HCT116 (cell line): ENCODE results near the gene FBXO24. TPM values are rescaled to one million over a fixed set of nuclear protein-coding genes. Genes with fewer than 3 reads are reported as not detected.

Source experiments
- ATAC-seq: fragments of 200-7000 bp; cut with Tn5 transposase; 2 replicates; pipeline ENCODE4 v1.9.1; 2020; ENCODE audit warnings: mild to moderate bottlenecking, moderate library complexity
- BruUV-seq: library from RNA; stranded (reverse); fragments of 400-500 nt; replicated peaks from 2 replicates; lab custom pipeline; 2021; lab: Mats Ljungman, UMichigan
- CTCF ChIA-PET: fragments of 300-600 bp; sonication (Branson Sonifier 250); formaldehyde crosslinking; loops from one replicate; lab custom pipeline; 2021; ENCODE audit warnings: antibody characterized with exemption; lab: Charles Lee
- POLR2A ChIA-PET: fragments of 300-600, 350-600 bp; sonication (Branson Sonifier 250); formaldehyde crosslinking; loops from one replicate; lab custom pipeline; 2021; ENCODE audit warnings: antibody characterized with exemption; lab: Charles Lee
- RAD21 ChIA-PET, 2 experiments: fragments of 300-600 bp; sonication (Branson Sonifier 250); formaldehyde crosslinking; loops; one replicate each; lab custom pipeline; 2023; ENCODE audit warnings: low total read pairs in 2 of 2; ENCODE audit not compliant: uncharacterized antibody in 2 of 2, unreplicated experiment in 2 of 2, low non-redundant PET in 1 of 2; lab: Charles Lee
- DNase-seq: peaks from one replicate; pipeline ENCODE4 v3.0.0-alpha.2; 2010; ENCODE audit warnings: low read depth, low spot score
- H2AFZ ChIP-seq: fragments of 200-600 bp; shearing (Covaris generic), sonication (generic); 2 replicates; pipeline ENCODE4 v1.6.1; 2017; ENCODE audit warnings: low read depth, mixed run types, mixed read lengths, antibody characterized with exemption, low read length; ENCODE audit not compliant: poor library complexity, severe bottlenecking
- H3K27ac ChIP-seq: 2 replicates; pipeline ENCODE4 v1.5.1; 2012; ENCODE audit warnings: low read depth, low read length
- H3K27me3 ChIP-seq: fragments of 200-600 bp; sonication (generic); 2 replicates; pipeline ENCODE4 v1.6.1; 2016; ENCODE audit warnings: mixed run types, low read length, mixed read lengths; ENCODE audit not compliant: insufficient read depth
- H3K36me3 ChIP-seq, 2 experiments: fragments of 200-500 bp in 1 of 2; fragments of 200-600 bp in 1 of 2; sonication (Bioruptor generic) in 1 of 2; sonication (generic) in 1 of 2; 2 replicates each; pipeline versions ENCODE4 v1.5.1 to v1.6.1; 2014 to 2016; ENCODE audit warnings: low read length in 2 of 2, inconsistent platforms in 1 of 2, mixed read lengths in 1 of 2, mixed run types in 1 of 2; ENCODE audit not compliant: insufficient read depth in 2 of 2, control insufficient read depth in 1 of 2
- H3K4me1 ChIP-seq, 2 experiments: fragments of 200-600 bp in 1 of 2; sonication (generic) in 1 of 2; 2 replicates each; pipeline versions ENCODE4 v1.5.1 to v1.6.1; 2012 to 2017; ENCODE audit warnings: low read length in 2 of 2, inconsistent platforms in 1 of 2, mild to moderate bottlenecking in 1 of 2, mixed read lengths in 1 of 2, mixed run types in 1 of 2, moderate library complexity in 1 of 2; ENCODE audit not compliant: insufficient read depth in 2 of 2, control insufficient read depth in 1 of 2
- H3K4me2 ChIP-seq: fragments of 200-600 bp; sonication (generic); 2 replicates; pipeline ENCODE4 v1.6.1; 2017; ENCODE audit warnings: mixed run types, low read length, mixed read lengths
- H3K4me3 ChIP-seq, 2 experiments: fragments of 200-600 bp in 1 of 2; sonication (generic) in 1 of 2; replicated peaks in 1 of 2; 2 replicates each; pipeline ENCODE4 v1.5.1; 2011 to 2016; ENCODE audit warnings: low read length in 2 of 2, control low read depth in 1 of 2, low read depth in 1 of 2, mild to moderate bottlenecking in 1 of 2, mixed read lengths in 1 of 2, mixed run types in 1 of 2
- H3K79me2 ChIP-seq: fragments of 200-600 bp; sonication (generic); 2 replicates; pipeline ENCODE4 v1.6.1; 2017; ENCODE audit warnings: mild to moderate bottlenecking, mixed run types, low read length, moderate library complexity, mixed read lengths; ENCODE audit not compliant: insufficient read depth
- H3K9ac ChIP-seq: fragments of 200-600 bp; sonication (generic); 2 replicates; pipeline ENCODE4 v1.6.1; 2016; ENCODE audit warnings: low read length, mixed read lengths
- H3K9me2 ChIP-seq: fragments of 200-600 bp; sonication (generic), shearing (Covaris generic); 2 replicates; pipeline ENCODE4 v1.6.1; 2017; ENCODE audit warnings: mixed run types, mild to moderate bottlenecking, moderate library complexity; ENCODE audit not compliant: insufficient read depth
- H3K9me3 ChIP-seq, 2 experiments: fragments of 200-500 bp in 1 of 2; fragments of 200-600 bp in 1 of 2; sonication (Bioruptor generic) in 1 of 2; sonication (generic) in 1 of 2; 2 replicates each; pipeline ENCODE4 v1.6.1; 2014 to 2017; ENCODE audit warnings: low read length in 2 of 2, mixed read lengths in 2 of 2, inconsistent platforms in 1 of 2, low read depth in 1 of 2, mild to moderate bottlenecking in 1 of 2, mixed run types in 1 of 2, moderate library complexity in 1 of 2; ENCODE audit not compliant: control insufficient read depth in 1 of 2, insufficient read depth in 1 of 2
- H4K20me1 ChIP-seq: fragments of 200-600 bp; sonication (generic), shearing (Covaris generic); 2 replicates; pipeline ENCODE4 v1.6.1; 2017; ENCODE audit warnings: mixed run types, mild to moderate bottlenecking, moderate library complexity; ENCODE audit not compliant: insufficient read depth
- CBX3 ChIP-seq: IDR thresholded peaks from 2 replicates; pipeline ENCODE4 v1.6.1; 2012; ENCODE audit warnings: low read depth
- CEBPB ChIP-seq: IDR thresholded peaks from 2 replicates; pipeline ENCODE4 v1.6.1; 2012; ENCODE audit warnings: low read depth
- EZH2 ChIP-seq: fragments of 200-600 bp; sonication (generic); IDR thresholded peaks from 2 replicates; pipeline ENCODE4 v1.6.1; 2017; ENCODE audit warnings: antibody characterized with exemption, mixed run types
- EZH2phosphoT487 ChIP-seq: fragments of 200-600 bp; IDR thresholded peaks from 2 replicates; pipeline ENCODE4 v1.6.1; 2018; ENCODE audit warnings: antibody characterized with exemption, borderline replicate concordance
- POLR2A ChIP-seq: IDR thresholded peaks from 2 replicates; pipeline ENCODE4 v1.7.0; 2011; ENCODE audit warnings: borderline replicate concordance; ENCODE audit not compliant: insufficient read depth, insufficient read length; ENCODE audit errors: extremely low read depth
- POLR2AphosphoS5 ChIP-seq: IDR thresholded peaks from 2 replicates; pipeline ENCODE4 v1.6.1; 2011; ENCODE audit warnings: mild to moderate bottlenecking, low read depth, low read length, moderate library complexity
- REST ChIP-seq: IDR thresholded peaks from 2 replicates; pipeline ENCODE4 v1.6.1; 2012; ENCODE audit warnings: low read depth
- SIN3A ChIP-seq: IDR thresholded peaks from 2 replicates; pipeline ENCODE4 v1.6.1; 2012; ENCODE audit warnings: low read depth
- SP1 ChIP-seq: IDR thresholded peaks from 2 replicates; pipeline ENCODE4 v1.6.1; 2012; ENCODE audit warnings: low read depth
- SRF ChIP-seq: IDR thresholded peaks from 2 replicates; pipeline ENCODE4 v1.6.1; 2012; ENCODE audit warnings: low read depth
- YY1 ChIP-seq: IDR thresholded peaks from 2 replicates; pipeline ENCODE4 v1.6.1; 2011; ENCODE audit warnings: low read length, low read depth, moderate library complexity, mild to moderate bottlenecking; ENCODE audit not compliant: insufficient replicate concordance; ENCODE audit errors: extremely low read depth
- ZBTB33 ChIP-seq: IDR thresholded peaks from 2 replicates; pipeline ENCODE4 v1.6.1; 2011; ENCODE audit warnings: mild to moderate bottlenecking, low read length, moderate library complexity; ENCODE audit not compliant: insufficient replicate concordance; ENCODE audit errors: extremely low read depth
- intact Hi-C: fragments of 100-400 bp; cut with micrococcal nuclease; formaldehyde crosslinking; loops from 2 replicates; pipeline ENCODE4 v1.10.0; 2022
- total RNA-seq: library from RNA; stranded (reverse); gene quantifications from one replicate; pipeline ENCODE4 v1.2.1, GENCODE V29; 2021; ENCODE audit not compliant: unreplicated experiment

Gene FBXO24
- total RNA-seq, 1 experiment from 2014 or later, result 2.1 TPM

- DNase-seq (no peak), ATAC-seq (peak; percentile 51)
- H3K4me2 ChIP-seq, result peak overlapping the region; percentile 86
- BruUV-seq, result no TSS peak
- ChIA-PET RAD21 (interaction anchor here in 1 of 2 experiments (0.5 kb wide), 1 partner anchor 28 kb away, joined by 7 read pairs; no protein-coding TSS in a partner anchor), POLR2A (interaction anchor here (0.7 to 2.2 kb wide), 3 partner anchors 17 to 28 kb away, joined by 3 to 9 read pairs (median 5); partner anchors contain the start of genes FBXO24 and LRCH4), CTCF (interaction anchor here (0.6 to 1.4 kb wide), 2 partner anchors 19 to 69 kb away, joined by 3 to 4 read pairs; partner anchors contain the start of genes FBXO24 and LRCH4)
- H4K20me1 ChIP-seq, result no peaks in the 10 kb centered on the region
- no peaks in the 10 kb centered on the region for H3K9me2 ChIP-seq
- no peaks in the 10 kb centered on the region for H3K9me3 ChIP-seq
- H3K79me2 ChIP-seq, result no peaks in the 10 kb centered on the region
- peak overlapping the region; percentile 57 for H3K9ac ChIP-seq
- no peaks in the 10 kb centered on the region for H3K27me3 ChIP-seq
- H3K4me3 ChIP-seq, result peak overlapping the region; percentile 64 to 72
- TF ChIP-seq SRF (no peak), SIN3A (no peak), POLR2AphosphoS5 (peak; percentile 78), POLR2A (peak; percentile 22)
- peak overlapping the region; percentile 77 for H3K27ac ChIP-seq
- peaks cover 4 to 50% of the 10 kb centered on the region in 2 experiments for H3K4me1 ChIP-seq
- intact Hi-C loops, result no loop called here
- peak overlapping the region; percentile 17 for H2AFZ ChIP-seq
- H3K36me3 ChIP-seq, result no peaks in the 10 kb centered on the region
Measured at GRCh38 chr7:100604976-100605911, 19.1 kb downstream of the FBXO24 start.

- POLR2A ChIA-PET, result interaction anchor here (0.7 to 2.2 kb wide), 4 partner anchors 18 to 27 kb away, joined by 3 to 9 read pairs (median 4); partner anchors contain the start of genes FBXO24 and LRCH4
- BruUV-seq, result no TSS peak
- H3K79me2 ChIP-seq, result no peaks in the 10 kb centered on the region
- H3K9me2 ChIP-seq, result no peaks in the 10 kb centered on the region
- H3K4me1 ChIP-seq, result peaks cover 4 to 50% of the 10 kb centered on the region in 2 experiments
- H3K27ac ChIP-seq, result no peak overlapping the region
- no peak overlapping the region for H2AFZ ChIP-seq
- H3K9me3 ChIP-seq, result no peaks in the 10 kb centered on the region
- CTCF ChIA-PET, result interaction anchor here (1.4 kb wide), 1 partner anchor 20 kb away, joined by 3 read pairs; the partner anchor contains the start of genes FBXO24 and LRCH4
- intact Hi-C loops, result no loop called here
- RAD21 ChIA-PET, result interaction anchor here in 1 of 2 experiments (0.5 kb wide), 1 partner anchor 51 kb away, joined by 3 read pairs; no protein-coding TSS in a partner anchor
- no peaks in the 10 kb centered on the region for H3K36me3 ChIP-seq
- H3K9ac ChIP-seq, result no peak overlapping the region
- H3K4me2 ChIP-seq, result peak overlapping the region; percentile 86
- no peaks in the 10 kb centered on the region for H4K20me1 ChIP-seq
- DNase-seq, result no peak
- no peak for ATAC-seq
- H3K4me3 ChIP-seq, result no peak overlapping the region
- no peaks in the 10 kb centered on the region for H3K27me3 ChIP-seq
- TF ChIP-seq REST (no peak), ZBTB33 (no peak), CBX3 (no peak), SP1 (no peak), YY1 (no peak), POLR2A (no peak), EZH2 (no peak), CEBPB (no peak), EZH2phosphoT487 (no peak)
Measured at GRCh38 chr7:100606313-100606712, 20.2 kb downstream of the FBXO24 start.
